Epithelial cell of esophagus (primary cell): ENCODE measurements around the gene IFNGR1.
"Not testable (repeated sequence)": the region's sequence is repeated elsewhere in the genome, so short reads cannot be mapped to it uniquely, and the experiment has no call there.

Experiments
- DNase-seq: peaks from one replicate; pipeline ENCODE4 v3.0.0; 2010; ENCODE audit warnings: low read depth
- H3K4me3 ChIP-seq: 2 replicates; pipeline ENCODE4 v1.5.1; 2011; ENCODE audit warnings: mild to moderate bottlenecking, low read length, control low read depth
- TF ChIP-seq, protein P1 (sequence below): IDR thresholded peaks from 2 replicates; pipeline ENCODE4 v1.5.1; 2011; ENCODE audit warnings: low read depth, mild to moderate bottlenecking, low read length, control low read depth, inconsistent platforms; ENCODE audit not compliant: insufficient read depth; ENCODE audit errors: missing control alignments

The IFNGR1 gene

DNA sequence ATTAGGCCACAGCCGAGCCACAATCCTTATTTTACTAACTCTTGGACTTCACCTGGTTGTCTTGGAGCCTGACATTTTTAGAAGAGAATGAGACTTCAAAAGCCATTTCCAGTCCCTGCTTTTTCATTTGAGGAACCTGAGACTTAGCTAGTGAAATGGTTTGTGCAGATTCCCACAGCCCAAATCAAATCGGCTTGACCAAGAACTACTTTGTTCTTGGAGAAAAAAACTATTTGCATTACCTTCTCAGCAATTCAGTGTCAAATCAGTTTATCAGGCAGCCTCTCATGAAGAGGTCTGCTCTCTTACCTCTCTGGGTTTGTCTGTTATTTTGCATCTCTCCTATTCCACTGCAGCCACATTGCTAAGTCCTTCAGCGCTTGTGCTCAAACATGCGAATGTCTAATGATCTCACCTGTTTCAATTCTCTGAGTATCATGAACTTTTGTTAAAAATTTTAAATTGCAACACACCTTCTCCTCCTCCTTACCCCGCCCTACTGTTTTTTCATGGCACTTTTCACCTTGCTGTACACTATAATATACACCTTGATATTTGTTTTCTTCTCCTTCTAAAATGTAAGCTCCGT, 573 bp upstream of the IFNGR1 start:
- H3K4me3 ChIP-seq = peak overlapping the region; percentile 91
- DNase-seq = peak; percentile 41
- TF ChIP-seq, protein P1, sequence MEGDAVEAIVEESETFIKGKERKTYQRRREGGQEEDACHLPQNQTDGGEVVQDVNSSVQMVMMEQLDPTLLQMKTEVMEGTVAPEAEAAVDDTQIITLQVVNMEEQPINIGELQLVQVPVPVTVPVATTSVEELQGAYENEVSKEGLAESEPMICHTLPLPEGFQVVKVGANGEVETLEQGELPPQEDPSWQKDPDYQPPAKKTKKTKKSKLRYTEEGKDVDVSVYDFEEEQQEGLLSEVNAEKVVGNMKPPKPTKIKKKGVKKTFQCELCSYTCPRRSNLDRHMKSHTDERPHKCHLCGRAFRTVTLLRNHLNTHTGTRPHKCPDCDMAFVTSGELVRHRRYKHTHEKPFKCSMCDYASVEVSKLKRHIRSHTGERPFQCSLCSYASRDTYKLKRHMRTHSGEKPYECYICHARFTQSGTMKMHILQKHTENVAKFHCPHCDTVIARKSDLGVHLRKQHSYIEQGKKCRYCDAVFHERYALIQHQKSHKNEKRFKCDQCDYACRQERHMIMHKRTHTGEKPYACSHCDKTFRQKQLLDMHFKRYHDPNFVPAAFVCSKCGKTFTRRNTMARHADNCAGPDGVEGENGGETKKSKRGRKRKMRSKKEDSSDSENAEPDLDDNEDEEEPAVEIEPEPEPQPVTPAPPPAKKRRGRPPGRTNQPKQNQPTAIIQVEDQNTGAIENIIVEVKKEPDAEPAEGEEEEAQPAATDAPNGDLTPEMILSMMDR = no peak

DNA sequence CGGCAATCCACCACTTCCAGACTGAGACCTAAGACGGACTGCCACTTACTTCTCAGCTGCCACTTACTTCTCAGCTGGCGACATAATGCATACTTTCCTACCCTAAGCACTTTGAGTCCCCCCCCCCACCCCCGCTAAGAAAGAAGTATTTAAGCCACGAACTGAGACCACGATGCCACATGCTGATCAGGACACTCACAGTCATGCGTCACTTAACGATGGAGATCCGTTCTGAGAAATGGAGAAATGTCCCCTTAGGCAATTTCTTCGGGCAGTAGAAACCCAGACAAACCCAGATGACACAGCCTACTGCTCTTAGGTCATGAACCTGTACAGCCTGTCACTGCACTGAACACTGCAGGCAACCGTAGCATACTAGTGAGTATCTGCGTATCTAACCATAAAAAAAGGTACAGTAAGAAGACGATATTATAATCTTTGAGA, 690 bp downstream of the IFNGR1 start:
- TF ChIP-seq, protein P1 = no peak
- H3K4me3 ChIP-seq = peak overlapping the region; percentile 91
- DNase-seq = peak; percentile 78

- DNase-seq = peak; percentile 48
- TF ChIP-seq, protein P1 = no peak
- H3K4me3 ChIP-seq = peak overlapping the region; percentile 91
Measured at GRCh38 chr6:137217801-137218472, 1.2 kb downstream of the IFNGR1 start.

GRCh38 chr6:137216875-137217553, 2.2 kb downstream of the IFNGR1 start:
- TF ChIP-seq, protein P1 = no peak
- H3K4me3 ChIP-seq = peak overlapping the region; percentile 91
- peak; percentile 98 for DNase-seq

DNA sequence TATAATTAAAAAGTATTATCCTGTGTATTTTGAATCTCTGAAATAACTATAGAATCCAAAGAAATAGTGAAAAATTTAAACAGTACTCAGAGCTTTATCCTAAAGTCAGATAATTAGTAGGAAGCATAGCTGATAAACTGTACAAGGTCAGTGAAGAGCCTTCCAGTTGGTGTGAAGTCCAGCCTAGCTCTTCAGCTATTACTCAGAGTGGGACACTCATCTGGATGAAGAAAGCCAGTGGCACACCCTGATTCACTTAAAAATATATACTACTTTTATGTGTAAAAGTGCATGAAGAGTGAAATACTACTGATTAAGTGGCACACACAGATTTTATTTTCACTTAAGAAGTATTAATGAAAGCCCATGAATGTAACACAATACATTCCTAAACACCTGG, 3.1 kb downstream of the IFNGR1 start:
- TF ChIP-seq, protein P1 = no peak
- peak; percentile 73 for DNase-seq
- peak overlapping the region; percentile 91 for H3K4me3 ChIP-seq

DNA sequence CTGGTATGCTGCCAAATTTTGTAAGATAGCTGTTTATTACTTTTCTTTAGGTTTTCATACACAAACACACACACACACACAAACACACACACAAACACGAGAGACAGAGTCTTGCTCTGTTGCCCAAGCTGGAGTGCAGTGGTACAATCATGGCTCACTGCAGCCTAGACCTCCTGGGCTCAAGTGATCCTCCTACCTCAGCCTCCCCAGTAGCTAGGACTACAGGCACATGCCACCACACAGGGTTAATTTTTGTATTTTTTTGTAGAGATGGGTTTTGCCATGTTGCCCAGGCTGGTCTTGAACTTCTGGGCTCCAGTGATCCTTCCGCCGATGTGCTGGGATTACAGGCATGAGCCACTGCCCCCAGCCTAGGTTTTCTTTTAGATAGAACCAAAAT, 3.6 kb downstream of the IFNGR1 start:
- not testable (repeated sequence) for DNase-seq

DNA sequence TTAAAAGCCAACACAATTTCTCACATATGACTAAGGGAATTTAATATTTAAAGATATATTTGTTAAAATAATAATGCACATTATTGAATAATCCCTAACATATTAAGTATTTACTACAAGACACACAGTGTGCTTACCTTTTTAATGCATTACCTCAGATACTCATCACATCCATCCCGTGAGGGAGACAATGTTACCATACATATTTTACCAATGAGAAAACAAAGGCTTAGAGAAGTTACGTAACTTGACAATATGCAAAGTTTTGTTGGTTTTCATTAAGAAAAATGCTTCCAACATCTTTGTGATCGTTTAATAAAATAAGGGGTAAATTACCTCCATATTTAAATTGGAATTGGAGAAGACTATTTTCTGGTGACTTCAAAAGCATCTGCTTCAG, 4.3 kb downstream of the IFNGR1 start:
- DNase-seq = peak; percentile 44
- no peak overlapping the region for H3K4me3 ChIP-seq
- TF ChIP-seq, protein P1 = no peak

More for the DNA sequence above, 3.6 kb downstream of the IFNGR1 start:
- peak overlapping the region; percentile 9 for H3K4me3 ChIP-seq
